HepG2 (cell line): Measurements from ENCODE around the gene DLX6. TPM values are rescaled to one million over a fixed set of nuclear protein-coding genes. Genes with fewer than 3 reads are reported as not detected.

Experiments
- ATAC-seq: fragments of 200-7000 bp; cut with Tn5 transposase; 3 replicates; pipeline ENCODE4 v1.9.1; 2020; ENCODE audit warnings: mild to moderate bottlenecking, moderate library complexity
- BruUV-seq: library from RNA; stranded (reverse); fragments of 400-500 nt; replicated peaks from 2 replicates; lab custom pipeline; 2021; lab: Mats Ljungman, UMichigan
- CTCF ChIA-PET: fragments of 300-600 bp; formaldehyde crosslinking; extraction: SDS; loops from one replicate; lab custom pipeline; 2021; ENCODE audit warnings: low total read pairs, inconsistent platforms, low intra/inter-chr PET ratio; lab: Yijun Ruan, JAX
- POLR2A ChIA-PET: fragments of 350-600 bp; sonication (Branson Sonifier 250); formaldehyde crosslinking; loops from one replicate; lab custom pipeline; 2020; ENCODE audit warnings: antibody characterized with exemption, inconsistent platforms; lab: Yijun Ruan, JAX
- DNase-seq: peaks from one replicate; pipeline ENCODE4 v3.0.0-alpha.2; 2015; ENCODE audit warnings: low spot score
- FAIRE-seq: peaks from 3 replicates; lab custom pipeline; 2011; peaks lifted over from hg19 to GRCh38; lab: Jason Lieb, UNC
- H2AFZ ChIP-seq: one replicate; pipeline ENCODE4 v1.6.1; 2011; ENCODE audit warnings: low read length, inconsistent platforms
- H3K27ac ChIP-seq: fragments of 300-600 bp; 3 replicates; pipeline ENCODE4 v1.8.0; 2011; ENCODE audit warnings: mixed run types, mild to moderate bottlenecking, mixed read lengths, low read length, inconsistent platforms; ENCODE audit not compliant: insufficient read depth; ENCODE audit errors: extremely low read length
- H3K27me3 ChIP-seq, 2 experiments: fragments of 200-600 bp in 1 of 2; 2 replicates in 1 of 2; 3 replicates in 1 of 2; pipeline versions ENCODE4 v1.6.0 to v1.8.0; 2011; ENCODE audit warnings: low read length in 2 of 2, mild to moderate bottlenecking in 2 of 2, moderate library complexity in 2 of 2, inconsistent platforms in 1 of 2; ENCODE audit not compliant: insufficient read depth in 2 of 2, control insufficient read depth in 1 of 2
- H3K36me3 ChIP-seq, 2 experiments: fragments of 200-600 bp in 1 of 2; replicated peaks in 1 of 2; 2 replicates in 1 of 2; 3 replicates in 1 of 2; pipeline versions ENCODE4 v1.5.1 to v1.8.0; 2011; ENCODE audit warnings: low read length in 2 of 2, inconsistent platforms in 1 of 2; ENCODE audit not compliant: insufficient read depth in 2 of 2, control insufficient read depth in 1 of 2
- H3K4me1 ChIP-seq: 2 replicates; pipeline ENCODE4 v1.5.1; 2012; ENCODE audit warnings: low read length, inconsistent platforms; ENCODE audit not compliant: insufficient read depth
- H3K4me2 ChIP-seq: 2 replicates; pipeline ENCODE4 v1.6.0; 2011; ENCODE audit warnings: low read depth, low read length, inconsistent platforms
- H3K4me3 ChIP-seq, 3 experiments: fragments of 200-600 bp in 1 of 3; sonication (generic), shearing (Covaris generic) in 1 of 3; replicated peaks in 1 of 3; 2 replicates each; pipeline ENCODE4 v1.5.1; 2011 to 2016; ENCODE audit warnings: low read length in 3 of 3, inconsistent platforms in 2 of 3, low read depth in 2 of 3, mild to moderate bottlenecking in 2 of 3, control low read depth in 1 of 3, mixed read lengths in 1 of 3; ENCODE audit not compliant: insufficient read depth in 1 of 3
- H3K79me2 ChIP-seq: one replicate; pipeline ENCODE4 v1.6.1; 2011; ENCODE audit warnings: low read length, inconsistent platforms; ENCODE audit not compliant: insufficient read depth
- H3K9ac ChIP-seq: 2 replicates; pipeline ENCODE4 v1.6.0; 2011; ENCODE audit warnings: mild to moderate bottlenecking, low read depth, low read length, inconsistent platforms; ENCODE audit not compliant: insufficient read depth
- H3K9me3 ChIP-seq: 2 replicates; pipeline ENCODE4 v1.5.1; 2012; ENCODE audit warnings: mild to moderate bottlenecking, low read length
- H4K20me1 ChIP-seq: 2 replicates; pipeline ENCODE4 v1.6.0; 2011; ENCODE audit warnings: inconsistent platforms, mild to moderate bottlenecking, low read length, moderate library complexity; ENCODE audit not compliant: insufficient read depth
- ADNP ChIP-seq: sonication (generic); formaldehyde crosslinking; IDR thresholded peaks from 2 replicates; pipeline ENCODE4 v1.4.0; 2020; ENCODE audit warnings: missing genetic modification reagents
- ETV5 ChIP-seq: IDR thresholded peaks from 2 replicates; pipeline ENCODE4 v1.6.1; 2018; ENCODE audit warnings: missing biosample characterization, missing genetic modification reagents, inconsistent platforms, borderline replicate concordance
- GTF2F1 ChIP-seq: fragments of 150-350 bp; IDR thresholded peaks from 2 replicates; pipeline ENCODE4 v1.6.1; 2014; ENCODE audit warnings: low read length
- HMG20B ChIP-seq: conservative IDR thresholded peaks from 2 replicates; pipeline ENCODE4 v1.6.1; 2016; ENCODE audit warnings: missing genetic modification reagents, missing compliant biosample characterization
- HNRNPK ChIP-seq: fragments of 200-400 bp; formaldehyde crosslinking; IDR thresholded peaks from 2 replicates; pipeline ENCODE4 v1.6.1; 2018; ENCODE audit warnings: low read length, low read depth, moderate library complexity, mild to moderate bottlenecking; ENCODE audit not compliant: poor library complexity, severe bottlenecking
- KDM6A ChIP-seq: IDR thresholded peaks from 2 replicates; pipeline ENCODE4 v1.6.1; 2016; ENCODE audit warnings: low read depth
- SALL2 ChIP-seq: sonication (generic); formaldehyde crosslinking; IDR thresholded peaks from 2 replicates; pipeline ENCODE4 v1.8.1; 2023; ENCODE audit warnings: mild to moderate bottlenecking, missing genetic modification reagents, inconsistent platforms
- SRSF4 ChIP-seq: fragments of 200-400 bp; formaldehyde crosslinking; IDR thresholded peaks from one replicate; pipeline ENCODE4 v1.6.1; 2018; ENCODE audit warnings: mild to moderate bottlenecking, low read depth, low read length, moderate library complexity; ENCODE audit not compliant: poor library complexity, severe bottlenecking
- TAF1 ChIP-seq: sonication (generic); formaldehyde crosslinking; IDR thresholded peaks from 2 replicates; pipeline ENCODE4 v1.4.0; 2020; ENCODE audit warnings: missing genetic modification reagents
- ZFP37 ChIP-seq: sonication (generic); formaldehyde crosslinking; IDR thresholded peaks from 2 replicates; pipeline ENCODE4 v1.4.0; 2020; ENCODE audit warnings: missing genetic modification reagents, borderline replicate concordance
- ZNF232 ChIP-seq: sonication (generic); formaldehyde crosslinking; IDR thresholded peaks from 2 replicates; pipeline ENCODE4 v1.4.0; 2020; ENCODE audit warnings: missing genetic modification reagents, borderline replicate concordance
- ZNF512 ChIP-seq: sonication (generic); formaldehyde crosslinking; IDR thresholded peaks from 2 replicates; pipeline ENCODE4 v1.4.0; 2020; ENCODE audit warnings: mild to moderate bottlenecking, missing genetic modification reagents
- ZNF607 ChIP-seq: sonication (generic); formaldehyde crosslinking; IDR thresholded peaks from 2 replicates; pipeline ENCODE4 v1.5.1; 2020; ENCODE audit warnings: missing genetic modification reagents, mild to moderate bottlenecking, borderline replicate concordance
- ZNF670 ChIP-seq: sonication (generic); formaldehyde crosslinking; IDR thresholded peaks from 2 replicates; pipeline ENCODE4 v1.8.0; 2022; ENCODE audit warnings: mild to moderate bottlenecking, missing genetic modification reagents, borderline replicate concordance
- WGBS: methylation state at CpG from one replicate; pipeline ENCODE4 v1.1.6; 2017; ENCODE audit warnings: low lambda C conversion rate; 5-methylcytosine and 5-hydroxymethylcytosine counted together
- in situ Hi-C: cut with HindIII; loops from 2 replicates; pipeline ENCODE4 v1.10.0; 2017; ENCODE audit warnings: low pct_unique_long_range_greater_than_20kb; ENCODE audit not compliant: extremely low pct_ligation_motif_present
- intact Hi-C: fragments of 100-400 bp; cut with micrococcal nuclease; formaldehyde crosslinking; loops from one replicate; pipeline ENCODE4 v1.10.0; 2022; ENCODE audit not compliant: unreplicated experiment
- polyA plus RNA-seq, 8 experiments: library from polyadenylated mRNA; depleted of rRNA in 3 of 8; stranded (reverse) in 7 of 8; unstranded in 1 of 8; fragments of >200 nt; fragmentation: Illumina TruSeq in 4 of 8; extraction: Trizol in 4 of 8; gene quantifications; 2 replicates each; pipeline versions ENCODE4 v1.2.1 to v1.2.3, GENCODE V29; 2011 to 2016; ENCODE audit warnings: low read depth in 4 of 8, missing spikeins in 1 of 8, mixed read lengths in 1 of 8; ENCODE audit not compliant: insufficient read depth in 1 of 8
- total RNA-seq, 5 experiments: library from RNA; depleted of rRNA; stranded (reverse); fragments of >200 nt; fragmentation: Illumina TruSeq; extraction: Trizol; gene quantifications; 2 replicates each; pipeline ENCODE4 v1.2.3, GENCODE V29; 2016; ENCODE audit warnings: low read depth in 1 of 5
- TF ChIP-seq, protein P1 (sequence below): sonication (generic); formaldehyde crosslinking; IDR thresholded peaks from 2 replicates; pipeline ENCODE4 v1.4.0; 2020; ENCODE audit warnings: mild to moderate bottlenecking, missing genetic modification reagents, borderline replicate concordance
- TF ChIP-seq, protein P2 (sequence below): sonication (generic); formaldehyde crosslinking; IDR thresholded peaks from 2 replicates; pipeline ENCODE4 v1.4.0; 2020; ENCODE audit warnings: missing genetic modification reagents; ENCODE audit errors: not compliant biosample characterization

DLX6 gene
- total and polyA plus RNA-seq, 2 of the 13 experiments (the other 11 are each of a cell fraction or from before 2014, with no cell fraction given), result 3.5 to 5.5 TPM

- in situ Hi-C loops, result no loop called here
- WGBS, result 97% methylated on average over 9 of the region's 11 CpGs
- Histone ChIP-seq H3K4me3 (no peak overlapping the region), H4K20me1 (no peaks in the 10 kb centered on the region), H3K9me3 (no peaks in the 10 kb centered on the region), H3K27me3 (no peaks in the 10 kb centered on the region), H3K36me3 (peaks cover 0 to 1% of the 10 kb centered on the region in 2 experiments; a peak in 1 of 5 replicates), H2AFZ (no peak overlapping the region), H3K4me1 (no peaks in the 10 kb centered on the region), H3K9ac (no peak overlapping the region), H3K4me2 (no peak overlapping the region), H3K27ac (no peak overlapping the region), H3K79me2 (no peaks in the 10 kb centered on the region)
- TF ChIP-seq HNRNPK, result no peak
- FAIRE-seq, result no peak
- CTCF ChIA-PET, result no interaction called here
- BruUV-seq, result no TSS peak
- POLR2A ChIA-PET, result no interaction called here
- intact Hi-C loops, result no loop called here
- ATAC-seq, result no peak
- no peak for DNase-seq
Observed at GRCh38 chr7:96998333-96998732, 7.0 kb upstream of the DLX6 start.

DNA sequence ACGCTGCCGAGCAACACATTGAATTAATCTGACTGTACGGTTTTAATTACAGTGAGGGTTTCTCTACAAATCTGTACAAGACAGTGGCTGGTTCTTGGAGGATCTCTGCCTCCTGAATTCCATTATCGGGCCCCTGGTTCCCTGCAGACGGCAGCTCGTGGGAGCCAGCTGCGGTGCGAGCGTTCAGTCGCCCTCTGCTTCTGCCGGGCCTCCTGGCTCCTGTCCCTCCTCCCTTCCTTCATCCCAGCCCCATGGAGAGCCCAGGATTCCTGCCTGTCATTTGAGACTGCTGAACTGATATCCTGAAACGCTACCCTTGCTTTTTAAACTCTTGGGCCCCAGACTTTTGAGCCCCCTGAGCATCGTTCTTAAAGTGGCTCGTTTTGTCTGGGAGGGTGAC is 6.6 kb upstream of the DLX6 start:
- H3K27me3 ChIP-seq, result no peaks in the 10 kb centered on the region
- ATAC-seq (no peak), FAIRE-seq (no peak), DNase-seq (no peak)
- no peaks in the 10 kb centered on the region for H3K9me3 ChIP-seq
- H3K27ac ChIP-seq, result no peak overlapping the region
- H3K79me2 ChIP-seq, result no peaks in the 10 kb centered on the region
- no peak overlapping the region for H2AFZ ChIP-seq
- no peaks in the 10 kb centered on the region for H4K20me1 ChIP-seq
- no peaks in the 10 kb centered on the region for H3K4me1 ChIP-seq
- H3K36me3 ChIP-seq, result peaks cover 0 to 1% of the 10 kb centered on the region in 2 experiments; a peak in 1 of 5 replicates
- intact Hi-C loops (no loop called here), in situ Hi-C loops (no loop called here)
- ChIA-PET POLR2A (no interaction called here), CTCF (no interaction called here)
- H3K4me3 ChIP-seq, result no peak overlapping the region
- no peak overlapping the region for H3K9ac ChIP-seq
- H3K4me2 ChIP-seq, result no peak overlapping the region
- 92% methylated on average over 14 of the region's 14 CpGs for WGBS
- BruUV-seq, result no TSS peak
- TF ChIP-seq ETV5 (CRISPR knock-in tag) (no peak), SALL2 (CRISPR knock-in tag) (no peak), ZNF512 (no peak), ZNF232 (CRISPR knock-in tag) (no peak), GTF2F1 (no peak), ZNF670 (CRISPR knock-in tag) (no peak), KDM6A (CRISPR knock-in tag) (no peak), TAF1 (CRISPR knock-in tag) (no peak), HMG20B (CRISPR knock-in tag) (no peak), SRSF4 (no peak), ADNP (CRISPR knock-in tag) (no peak), ZNF607 (CRISPR knock-in tag) (no peak), ZFP37 (CRISPR knock-in tag) (no peak)
- TF ChIP-seq, protein P1, sequence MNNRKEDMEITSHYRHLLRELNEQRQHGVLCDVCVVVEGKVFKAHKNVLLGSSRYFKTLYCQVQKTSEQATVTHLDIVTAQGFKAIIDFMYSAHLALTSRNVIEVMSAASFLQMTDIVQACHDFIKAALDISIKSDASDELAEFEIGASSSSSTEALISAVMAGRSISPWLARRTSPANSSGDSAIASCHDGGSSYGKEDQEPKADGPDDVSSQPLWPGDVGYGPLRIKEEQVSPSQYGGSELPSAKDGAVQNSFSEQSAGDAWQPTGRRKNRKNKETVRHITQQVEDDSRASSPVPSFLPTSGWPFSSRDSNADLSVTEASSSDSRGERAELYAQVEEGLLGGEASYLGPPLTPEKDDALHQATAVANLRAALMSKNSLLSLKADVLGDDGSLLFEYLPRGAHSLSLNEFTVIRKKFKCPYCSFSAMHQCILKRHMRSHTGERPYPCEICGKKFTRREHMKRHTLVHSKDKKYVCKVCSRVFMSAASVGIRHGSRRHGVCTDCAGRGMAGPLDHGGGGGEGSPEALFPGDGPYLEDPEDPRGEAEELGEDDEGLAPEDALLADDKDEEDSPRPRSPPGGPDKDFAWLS (CRISPR knock-in tag), result no peak
- TF ChIP-seq, protein P2, sequence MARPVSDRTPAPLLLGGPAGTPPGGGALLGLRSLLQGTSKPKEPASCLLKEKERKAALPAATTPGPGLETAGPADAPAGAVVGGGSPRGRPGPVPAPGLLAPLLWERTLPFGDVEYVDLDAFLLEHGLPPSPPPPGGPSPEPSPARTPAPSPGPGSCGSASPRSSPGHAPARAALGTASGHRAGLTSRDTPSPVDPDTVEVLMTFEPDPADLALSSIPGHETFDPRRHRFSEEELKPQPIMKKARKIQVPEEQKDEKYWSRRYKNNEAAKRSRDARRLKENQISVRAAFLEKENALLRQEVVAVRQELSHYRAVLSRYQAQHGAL (CRISPR knock-in tag), result no peak
